ENCODE data around the gene PLEKHO2.

PLEKHO2 gene

DNA sequence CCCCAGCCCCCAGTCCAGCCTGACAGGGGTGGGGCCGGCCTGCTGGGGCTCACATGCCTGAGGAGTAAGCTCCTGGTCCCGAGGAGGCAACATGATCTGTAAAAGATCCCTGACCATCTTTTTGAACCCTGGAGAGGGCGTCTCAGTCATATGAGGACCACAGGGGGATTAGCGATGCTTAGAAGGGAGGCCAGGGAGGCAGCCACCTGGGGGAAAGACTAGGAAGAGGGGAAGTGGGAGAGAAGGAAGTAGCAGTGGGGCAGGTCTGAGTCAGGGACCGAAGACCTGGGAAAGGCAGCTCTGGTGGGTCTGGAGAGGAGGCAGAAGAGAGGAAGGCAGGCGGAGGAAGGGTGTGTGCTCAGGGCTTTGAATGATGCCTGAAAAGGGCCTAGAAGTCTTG is 35.2 kb upstream of the PLEKHO2 start:
- Histone ChIP-seq H3K9me3 (ENCODE audit: insufficient read depth, low read length) (no peaks in the 10 kb centered on the region), H3K9ac (ENCODE audit: insufficient read length, low read depth) (peak overlapping the region; percentile 4), H3K36me3 (ENCODE audit: insufficient read depth, insufficient read length, low read length) (no peaks in the 10 kb centered on the region), H3K4me1 (ENCODE audit: insufficient read depth, insufficient read length) (peaks cover 19% of the 10 kb centered on the region), H3K4me3 (ENCODE audit: insufficient read length, low read depth) (no peak overlapping the region), H3K27me3 (ENCODE audit: insufficient read depth, insufficient read length) (no peaks in the 10 kb centered on the region)
- DNase-seq (ENCODE audit: low read depth, low spot score), result no peak
- TF ChIP-seq SUZ12 (IDR thresholded peaks at IDR 0.05; ENCODE audit: extremely low read depth, insufficient read depth, insufficient read length) (no peak), ZNF274 (IDR thresholded peaks at IDR 0.05; ENCODE audit: low read depth, low read length) (no peak), YY1 (IDR thresholded peaks at IDR 0.05; ENCODE audit: insufficient read depth, insufficient read length) (no peak)

GRCh38 chr15:64807051-64807749 is 34.5 kb upstream of the PLEKHO2 start:
- Histone ChIP-seq H3K4me1 (ENCODE audit: insufficient read depth, insufficient read length) (peaks cover 21% of the 10 kb centered on the region), H3K36me3 (ENCODE audit: insufficient read depth, insufficient read length, low read length) (no peaks in the 10 kb centered on the region), H3K4me3 (ENCODE audit: insufficient read length, low read depth) (peak overlapping the region; percentile 10), H3K9ac (ENCODE audit: insufficient read length, low read depth) (peak overlapping the region; percentile 71), H3K27me3 (ENCODE audit: insufficient read depth, insufficient read length) (no peaks in the 10 kb centered on the region), H3K9me3 (ENCODE audit: insufficient read depth, low read length) (no peaks in the 10 kb centered on the region)
- TF ChIP-seq YY1 (IDR thresholded peaks at IDR 0.05; ENCODE audit: insufficient read depth, insufficient read length) (peak; percentile 33), ZNF274 (IDR thresholded peaks at IDR 0.05; ENCODE audit: low read depth, low read length) (no peak), SUZ12 (IDR thresholded peaks at IDR 0.05; ENCODE audit: extremely low read depth, insufficient read depth, insufficient read length) (no peak)
- DNase-seq (ENCODE audit: low read depth, low spot score), result peak; percentile 58

- DNase-seq (ENCODE audit: low read depth, low spot score), result peak; percentile 87
- peak overlapping the region; percentile 10 for H3K4me3 ChIP-seq (ENCODE audit: insufficient read length, low read depth)
- no peaks in the 10 kb centered on the region for H3K9me3 ChIP-seq (ENCODE audit: insufficient read depth, low read length)
- peaks cover 27% of the 10 kb centered on the region for H3K4me1 ChIP-seq (ENCODE audit: insufficient read depth, insufficient read length)
- H3K27me3 ChIP-seq (ENCODE audit: insufficient read depth, insufficient read length), result no peaks in the 10 kb centered on the region
- TF ChIP-seq YY1 (IDR thresholded peaks at IDR 0.05; ENCODE audit: insufficient read depth, insufficient read length) (no peak), ZNF274 (IDR thresholded peaks at IDR 0.05; ENCODE audit: low read depth, low read length) (no peak), SUZ12 (IDR thresholded peaks at IDR 0.05; ENCODE audit: extremely low read depth, insufficient read depth, insufficient read length) (no peak)
- H3K36me3 ChIP-seq (ENCODE audit: insufficient read depth, insufficient read length, low read length), result no peaks in the 10 kb centered on the region
- peak overlapping the region; percentile 71 for H3K9ac ChIP-seq (ENCODE audit: insufficient read length, low read depth)
These were observed 33.9 kb upstream of the PLEKHO2 start for GRCh38 chr15:64807751-64808222.

- H3K27me3 ChIP-seq (ENCODE audit: insufficient read depth, insufficient read length), result no peaks in the 10 kb centered on the region
- DNase-seq (ENCODE audit: low read depth, low spot score), result peak; percentile 93
- H3K9ac ChIP-seq (ENCODE audit: insufficient read length, low read depth), result peak overlapping the region; percentile 42
- H3K4me3 ChIP-seq (ENCODE audit: insufficient read length, low read depth), result peak overlapping the region; percentile 22
- no peaks in the 10 kb centered on the region for H3K36me3 ChIP-seq (ENCODE audit: insufficient read depth, insufficient read length, low read length)
- H3K9me3 ChIP-seq (ENCODE audit: insufficient read depth, low read length), result no peaks in the 10 kb centered on the region
- H3K4me1 ChIP-seq (ENCODE audit: insufficient read depth, insufficient read length), result peaks cover 35% of the 10 kb centered on the region
- TF ChIP-seq ZNF274 (IDR thresholded peaks at IDR 0.05; ENCODE audit: low read depth, low read length) (no peak), SUZ12 (IDR thresholded peaks at IDR 0.05; ENCODE audit: extremely low read depth, insufficient read depth, insufficient read length) (no peak), YY1 (IDR thresholded peaks at IDR 0.05; ENCODE audit: insufficient read depth, insufficient read length) (no peak)
These were observed 32.8 kb upstream of the PLEKHO2 start for GRCh38 chr15:64808785-64809453.

GRCh38 chr15:64809649-64810496 is 31.8 kb upstream of the PLEKHO2 start:
- DNase-seq (ENCODE audit: low read depth, low spot score), result peak; percentile 89
- no peaks in the 10 kb centered on the region for H3K9me3 ChIP-seq (ENCODE audit: insufficient read depth, low read length)
- peak overlapping the region; percentile 13 for H3K4me3 ChIP-seq (ENCODE audit: insufficient read length, low read depth)
- TF ChIP-seq SUZ12 (IDR thresholded peaks at IDR 0.05; ENCODE audit: extremely low read depth, insufficient read depth, insufficient read length) (no peak), ZNF274 (IDR thresholded peaks at IDR 0.05; ENCODE audit: low read depth, low read length) (no peak), YY1 (IDR thresholded peaks at IDR 0.05; ENCODE audit: insufficient read depth, insufficient read length) (no peak)
- no peaks in the 10 kb centered on the region for H3K27me3 ChIP-seq (ENCODE audit: insufficient read depth, insufficient read length)
- no peaks in the 10 kb centered on the region for H3K36me3 ChIP-seq (ENCODE audit: insufficient read depth, insufficient read length, low read length)
- H3K9ac ChIP-seq (ENCODE audit: insufficient read length, low read depth), result peak overlapping the region; percentile 70
- peaks cover 33% of the 10 kb centered on the region for H3K4me1 ChIP-seq (ENCODE audit: insufficient read depth, insufficient read length)

DNA sequence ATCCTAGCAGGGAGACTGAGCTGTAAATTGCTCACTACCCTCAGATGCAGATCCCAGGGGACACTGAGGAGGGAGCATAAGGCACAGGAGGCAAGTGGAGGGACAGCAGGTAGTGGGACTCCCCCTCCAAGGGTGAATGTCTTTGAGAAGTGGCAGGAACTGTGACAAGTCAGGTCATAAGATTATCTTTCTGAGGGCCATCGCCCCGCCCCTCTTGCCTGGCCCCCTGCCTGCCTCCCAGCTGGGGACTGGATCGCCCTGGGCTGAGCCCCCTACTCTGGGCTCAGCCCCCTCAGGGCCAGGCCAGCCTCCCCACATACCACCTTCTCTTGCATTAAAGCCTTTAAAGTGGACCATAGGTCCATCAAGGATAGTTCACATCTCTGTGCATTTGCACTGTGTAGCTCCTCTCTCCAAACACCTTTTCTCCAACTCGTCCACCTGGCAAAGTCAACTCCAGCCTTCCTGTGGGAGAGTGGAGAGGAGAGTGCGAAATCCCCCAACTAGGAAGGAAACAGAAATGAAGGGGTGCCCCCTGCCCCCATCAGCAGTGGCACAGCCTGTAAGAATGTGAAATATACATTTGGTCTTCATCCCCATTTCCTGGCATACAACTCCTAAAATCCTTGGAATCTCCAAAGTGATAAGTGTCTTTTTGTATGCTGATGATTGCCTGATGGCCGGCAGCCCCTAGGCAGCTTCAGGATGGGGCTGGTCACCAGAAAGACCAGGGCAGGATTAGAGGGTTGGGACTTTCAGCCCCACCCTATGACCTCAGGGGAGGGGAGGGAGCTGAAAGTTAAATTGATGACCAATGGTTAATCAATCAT is 31.0 kb upstream of the PLEKHO2 start:
- H3K9ac ChIP-seq (ENCODE audit: insufficient read length, low read depth), result peak overlapping the region; percentile 70
- no peaks in the 10 kb centered on the region for H3K27me3 ChIP-seq (ENCODE audit: insufficient read depth, insufficient read length)

More for the DNA sequence above, 31.0 kb upstream of the PLEKHO2 start:
- Histone ChIP-seq H3K36me3 (ENCODE audit: insufficient read depth, insufficient read length, low read length) (peaks cover 5% of the 10 kb centered on the region), H3K9me3 (ENCODE audit: insufficient read depth, low read length) (no peaks in the 10 kb centered on the region), H3K4me3 (ENCODE audit: insufficient read length, low read depth) (peak overlapping the region; percentile 13), H3K4me1 (ENCODE audit: insufficient read depth, insufficient read length) (peaks cover 31% of the 10 kb centered on the region)
- peak; percentile 84 for DNase-seq (ENCODE audit: low read depth, low spot score)
- no peak for TF ChIP-seq SUZ12 (IDR thresholded peaks at IDR 0.05; ENCODE audit: extremely low read depth, insufficient read depth, insufficient read length)
- no peak for TF ChIP-seq ZNF274 (IDR thresholded peaks at IDR 0.05; ENCODE audit: low read depth, low read length)
- no peak for TF ChIP-seq YY1 (IDR thresholded peaks at IDR 0.05; ENCODE audit: insufficient read depth, insufficient read length)

Measured in NT2/D1 (cell line).